Astrocyte (in vitro differentiated cells and primary cell): ENCODE results near the gene ITK. TPM values are rescaled to one million over a fixed set of nuclear protein-coding genes. Genes with fewer than 3 reads are reported as not detected.
A peak's percentile ranks its signal among the peaks of the same experiment; 100 is the strongest.

Experiments used
- DNase-seq: peaks from one replicate; pipeline ENCODE4 v3.0.0-alpha.2; 2010; ENCODE audit warnings: low read depth
- FAIRE-seq: peaks from 2 replicates; lab custom pipeline; 2011; peaks lifted over from hg19 to GRCh38; lab: Jason Lieb, UNC
- H2AFZ ChIP-seq: 2 replicates; pipeline ENCODE4 v1.6.0; 2012; ENCODE audit warnings: low read depth, low read length, inconsistent platforms
- H3K27ac ChIP-seq: 2 replicates; pipeline ENCODE4 v1.5.1; 2011; ENCODE audit warnings: low read depth, low read length, inconsistent platforms
- H3K27me3 ChIP-seq: 2 replicates; pipeline ENCODE4 v1.6.0; 2011; ENCODE audit warnings: low read length, inconsistent platforms; ENCODE audit not compliant: insufficient read depth
- H3K36me3 ChIP-seq: 2 replicates; pipeline ENCODE4 v1.5.1; 2011; ENCODE audit warnings: low read length, inconsistent platforms; ENCODE audit not compliant: insufficient read depth
- H3K4me1 ChIP-seq: 2 replicates; pipeline ENCODE4 v1.5.1; 2011; ENCODE audit warnings: low read length, inconsistent platforms; ENCODE audit not compliant: insufficient read depth
- H3K4me2 ChIP-seq: 2 replicates; pipeline ENCODE4 v1.6.0; 2012; ENCODE audit warnings: low read length, inconsistent platforms
- H3K4me3 ChIP-seq: 2 replicates; pipeline ENCODE4 v1.5.1; 2011; ENCODE audit warnings: low read depth, mild to moderate bottlenecking, low read length, inconsistent platforms; ENCODE audit not compliant: insufficient read depth
- H3K79me2 ChIP-seq: 2 replicates; pipeline ENCODE4 v1.6.0; 2012; ENCODE audit warnings: mild to moderate bottlenecking, low read length, inconsistent platforms; ENCODE audit not compliant: insufficient read depth
- H3K9ac ChIP-seq: 2 replicates; pipeline ENCODE4 v1.6.0; 2012; ENCODE audit warnings: mild to moderate bottlenecking, low read length, inconsistent platforms
- H3K9me3 ChIP-seq: 2 replicates; pipeline ENCODE4 v1.5.1; 2012; ENCODE audit warnings: low read depth, mild to moderate bottlenecking, low read length, inconsistent platforms; ENCODE audit not compliant: insufficient read depth
- H4K20me1 ChIP-seq: 2 replicates; pipeline ENCODE4 v1.6.0; 2012; ENCODE audit warnings: low read length, inconsistent platforms; ENCODE audit not compliant: insufficient read depth
- H3K27ac Mint-ChIP-seq: one replicate; pipeline ENCODE4 v1.8.0; 2021; ENCODE audit warnings: mild to moderate bottlenecking, mixed read lengths; ENCODE audit not compliant: unreplicated experiment
- H3K27me3 Mint-ChIP-seq: one replicate; pipeline ENCODE4 v1.8.0; 2021; ENCODE audit warnings: low read depth, mixed read lengths; ENCODE audit not compliant: unreplicated experiment
- H3K36me3 Mint-ChIP-seq: one replicate; pipeline ENCODE4 v1.8.0; 2021; ENCODE audit warnings: low read depth, mixed read lengths; ENCODE audit not compliant: unreplicated experiment
- H3K4me1 Mint-ChIP-seq: one replicate; pipeline ENCODE4 v1.8.0; 2021; ENCODE audit warnings: low read depth, mixed read lengths; ENCODE audit not compliant: unreplicated experiment
- H3K4me3 Mint-ChIP-seq: one replicate; pipeline ENCODE4 v1.8.0; 2021; ENCODE audit warnings: mild to moderate bottlenecking, moderate library complexity, mixed read lengths; ENCODE audit not compliant: unreplicated experiment
- H3K9me3 Mint-ChIP-seq: one replicate; pipeline ENCODE4 v1.8.0; 2021; ENCODE audit warnings: mild to moderate bottlenecking, mixed read lengths; ENCODE audit not compliant: unreplicated experiment
- CTCF ChIP-seq: IDR thresholded peaks from 2 replicates; pipeline ENCODE4 v1.5.1; 2011; ENCODE audit warnings: low read depth, mild to moderate bottlenecking, inconsistent platforms, low read length, moderate library complexity; ENCODE audit not compliant: insufficient read depth
- EZH2 ChIP-seq: IDR thresholded peaks from 2 replicates; pipeline ENCODE4 v1.6.1; 2012; ENCODE audit warnings: mild to moderate bottlenecking, low read length, inconsistent platforms; ENCODE audit not compliant: insufficient read depth
- total RNA-seq: library from RNA; stranded (reverse); gene quantifications from 2 replicates; pipeline ENCODE4 v1.2.1, GENCODE V29; 2021

ITK gene
- total RNA-seq, 1 donor from 2014 or later = 0.48 TPM

GRCh38 chr5:157245476-157245875, 64.8 kb downstream of the ITK start:
- no peaks in the 10 kb centered on the region for H3K9me3 Mint-ChIP-seq
- no peaks in the 10 kb centered on the region for H3K36me3 Mint-ChIP-seq
- H3K36me3 ChIP-seq = no peaks in the 10 kb centered on the region
- H2AFZ ChIP-seq = peak overlapping the region; percentile 22
- DNase-seq (peak; percentile 29), FAIRE-seq (no peak)
- no peaks in the 10 kb centered on the region for H3K79me2 ChIP-seq
- H3K4me1 ChIP-seq = peaks cover 6% of the 10 kb centered on the region
- TF ChIP-seq CTCF = no peak
- TF ChIP-seq EZH2 = no peak
- no peak overlapping the region for H3K27ac ChIP-seq
- H3K4me2 ChIP-seq = no peak overlapping the region
- no peaks in the 10 kb centered on the region for H3K9me3 ChIP-seq
- H3K4me1 Mint-ChIP-seq = peaks cover 9% of the 10 kb centered on the region
- H3K27me3 ChIP-seq = no peaks in the 10 kb centered on the region
- no peak overlapping the region for H3K27ac Mint-ChIP-seq
- H3K27me3 Mint-ChIP-seq = no peaks in the 10 kb centered on the region
- H3K4me3 ChIP-seq = no peak overlapping the region
- H3K9ac ChIP-seq = no peak overlapping the region
- no peaks in the 10 kb centered on the region for H4K20me1 ChIP-seq
- no peak overlapping the region for H3K4me3 Mint-ChIP-seq

- Mint-ChIP-seq H3K9me3 (no peaks in the 10 kb centered on the region), H3K27ac (no peak overlapping the region), H3K36me3 (no peaks in the 10 kb centered on the region), H3K4me1 (peaks cover 9% of the 10 kb centered on the region), H3K27me3 (no peaks in the 10 kb centered on the region), H3K4me3 (no peak overlapping the region)
- no peak overlapping the region for H3K4me3 ChIP-seq
- H4K20me1 ChIP-seq = no peaks in the 10 kb centered on the region
- no peak overlapping the region for H3K4me2 ChIP-seq
- no peaks in the 10 kb centered on the region for H3K36me3 ChIP-seq
- FAIRE-seq = no peak
- DNase-seq = no peak
- TF ChIP-seq CTCF = no peak
- no peak for TF ChIP-seq EZH2
- H3K27ac ChIP-seq = no peak overlapping the region
- no peak overlapping the region for H3K9ac ChIP-seq
- no peaks in the 10 kb centered on the region for H3K79me2 ChIP-seq
- H3K9me3 ChIP-seq = no peaks in the 10 kb centered on the region
- peaks cover 6% of the 10 kb centered on the region for H3K4me1 ChIP-seq
- no peak overlapping the region for H2AFZ ChIP-seq
- no peaks in the 10 kb centered on the region for H3K27me3 ChIP-seq
Measured at GRCh38 chr5:157245886-157246285, 65.2 kb downstream of the ITK start.

GRCh38 chr5:157247267-157247666, 66.6 kb downstream of the ITK start:
- H4K20me1 ChIP-seq = no peaks in the 10 kb centered on the region
- TF ChIP-seq CTCF (no peak), EZH2 (no peak)
- H3K79me2 ChIP-seq = no peaks in the 10 kb centered on the region
- no peak for DNase-seq
- H3K36me3 ChIP-seq = no peaks in the 10 kb centered on the region
- H3K36me3 Mint-ChIP-seq = no peaks in the 10 kb centered on the region
- no peak overlapping the region for H3K27ac Mint-ChIP-seq
- no peaks in the 10 kb centered on the region for H3K27me3 Mint-ChIP-seq
- no peak overlapping the region for H3K4me2 ChIP-seq
- peaks cover 6% of the 10 kb centered on the region for H3K4me1 ChIP-seq
- H3K4me1 Mint-ChIP-seq = peaks cover 5% of the 10 kb centered on the region
- no peak overlapping the region for H3K27ac ChIP-seq
- no peak overlapping the region for H3K4me3 Mint-ChIP-seq
- H3K9me3 Mint-ChIP-seq = no peaks in the 10 kb centered on the region
- no peak overlapping the region for H2AFZ ChIP-seq
- H3K4me3 ChIP-seq = no peak overlapping the region
- H3K9me3 ChIP-seq = no peaks in the 10 kb centered on the region
- H3K27me3 ChIP-seq = no peaks in the 10 kb centered on the region
- no peak overlapping the region for H3K9ac ChIP-seq
- no peak for FAIRE-seq
